ENCODE measurements around the gene ZNF554.
"Not testable (repeated sequence)": the region's sequence is repeated elsewhere in the genome, so short reads cannot be mapped to it uniquely, and the experiment has no call there.

ZNF554 gene

GRCh38 chr19:2808129-2808941 is 11.3 kb upstream of the ZNF554 start:
- FAIRE-seq = no peak

GRCh38 chr19:2809387-2810140 is 10.1 kb upstream of the ZNF554 start:
- FAIRE-seq = no peak

- FAIRE-seq = no peak
Observed at GRCh38 chr19:2810141-2811091, 9.3 kb upstream of the ZNF554 start.

DNA sequence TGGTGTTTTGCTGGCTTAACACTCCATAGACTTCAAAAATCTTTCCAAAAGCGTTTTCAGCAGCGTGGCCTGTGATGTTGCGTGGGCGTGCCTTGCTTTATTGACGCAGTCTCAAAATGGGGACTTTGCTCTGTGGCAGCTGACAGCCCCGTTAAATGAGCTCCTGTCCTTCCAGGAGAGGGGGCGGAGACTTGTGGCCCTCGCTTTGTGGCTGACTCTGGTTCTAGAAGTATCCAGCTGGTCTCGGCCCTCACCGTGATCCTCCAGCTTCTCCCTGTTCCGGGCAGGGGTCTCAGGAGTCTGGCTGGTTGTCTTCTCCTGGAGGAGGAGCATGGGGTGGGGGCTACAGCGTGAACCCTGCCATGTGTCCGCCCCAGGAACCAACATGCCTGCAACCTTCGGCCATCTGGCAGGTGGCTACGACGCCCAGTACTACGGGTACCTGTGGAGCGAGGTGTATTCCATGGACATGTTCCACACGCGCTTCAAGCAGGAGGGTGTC is 8.4 kb upstream of the ZNF554 start:
- no peak for FAIRE-seq

DNA sequence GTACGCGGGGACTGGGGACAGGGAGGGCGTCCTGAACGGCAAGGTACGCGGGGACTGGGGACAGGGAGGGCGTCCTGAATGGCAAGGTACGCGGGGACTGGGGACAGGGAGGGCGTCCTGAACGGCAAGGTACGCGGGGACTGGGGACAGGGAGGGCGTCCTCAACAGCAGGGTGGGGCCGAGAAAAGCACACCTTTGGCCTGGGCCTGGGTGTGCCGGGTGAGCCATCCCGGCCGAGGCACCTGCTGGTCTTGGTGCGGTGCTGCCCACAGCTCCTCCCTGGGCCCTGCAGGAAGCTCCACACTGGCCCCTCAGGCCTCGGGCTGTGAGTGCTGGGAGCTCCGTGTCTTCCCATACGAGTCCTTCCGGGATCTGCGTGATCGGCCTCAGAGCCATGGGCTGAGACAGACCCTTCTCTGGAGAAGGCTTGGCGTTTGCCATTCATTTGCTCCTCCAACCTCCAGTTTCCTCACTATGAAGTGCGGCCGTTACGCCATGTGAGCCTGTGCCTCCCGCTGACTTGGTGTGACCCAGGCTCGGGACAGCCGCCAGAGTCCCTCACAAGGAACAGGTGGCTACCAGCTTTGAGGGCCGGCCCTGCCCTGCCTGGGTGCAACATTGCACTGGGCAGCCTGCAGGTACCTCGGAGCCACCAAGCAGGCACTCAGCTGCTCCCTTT is 7.8 kb upstream of the ZNF554 start:
- no peak for FAIRE-seq

DNA sequence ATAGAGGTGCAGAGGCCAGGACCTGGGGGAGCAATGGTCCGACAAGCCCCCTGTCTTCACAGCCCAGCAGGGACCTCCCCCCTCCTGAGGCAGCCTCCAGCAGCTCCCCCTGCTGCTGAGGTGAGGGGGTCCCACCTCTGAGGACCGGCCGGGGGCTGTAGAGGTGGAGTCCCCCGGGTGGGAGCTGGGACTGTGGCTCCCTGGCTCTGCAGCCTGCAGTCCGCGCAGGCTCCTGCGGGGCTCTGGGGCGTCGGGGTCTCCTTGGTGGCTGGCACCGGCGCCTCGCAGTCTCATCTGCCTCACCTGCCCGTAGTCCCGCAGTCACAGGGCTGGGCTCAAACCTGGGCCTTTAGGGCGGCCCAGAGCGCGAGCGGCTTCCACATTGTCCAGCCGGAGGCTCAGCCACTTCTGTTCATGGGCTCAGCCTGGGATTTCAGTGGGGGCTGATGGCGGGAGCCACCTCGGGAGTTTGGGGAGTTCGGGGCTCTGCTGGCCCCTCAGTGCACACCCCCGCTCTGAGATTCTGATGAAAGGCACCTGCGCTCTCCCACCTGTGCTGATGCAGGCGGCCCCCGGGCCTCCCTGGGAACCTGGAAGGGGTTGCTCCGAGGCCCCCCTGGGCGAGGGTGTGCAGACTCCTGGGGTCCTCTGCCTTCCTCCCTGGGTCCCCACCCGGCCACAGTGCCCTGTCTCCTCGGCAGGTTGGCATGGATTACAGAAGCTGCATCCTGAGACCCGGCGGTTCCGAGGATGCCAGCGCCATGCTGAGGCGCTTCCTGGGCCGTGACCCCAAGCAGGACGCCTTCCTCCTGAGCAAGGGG is 7.0 kb upstream of the ZNF554 start:
- no peak for FAIRE-seq

DNA sequence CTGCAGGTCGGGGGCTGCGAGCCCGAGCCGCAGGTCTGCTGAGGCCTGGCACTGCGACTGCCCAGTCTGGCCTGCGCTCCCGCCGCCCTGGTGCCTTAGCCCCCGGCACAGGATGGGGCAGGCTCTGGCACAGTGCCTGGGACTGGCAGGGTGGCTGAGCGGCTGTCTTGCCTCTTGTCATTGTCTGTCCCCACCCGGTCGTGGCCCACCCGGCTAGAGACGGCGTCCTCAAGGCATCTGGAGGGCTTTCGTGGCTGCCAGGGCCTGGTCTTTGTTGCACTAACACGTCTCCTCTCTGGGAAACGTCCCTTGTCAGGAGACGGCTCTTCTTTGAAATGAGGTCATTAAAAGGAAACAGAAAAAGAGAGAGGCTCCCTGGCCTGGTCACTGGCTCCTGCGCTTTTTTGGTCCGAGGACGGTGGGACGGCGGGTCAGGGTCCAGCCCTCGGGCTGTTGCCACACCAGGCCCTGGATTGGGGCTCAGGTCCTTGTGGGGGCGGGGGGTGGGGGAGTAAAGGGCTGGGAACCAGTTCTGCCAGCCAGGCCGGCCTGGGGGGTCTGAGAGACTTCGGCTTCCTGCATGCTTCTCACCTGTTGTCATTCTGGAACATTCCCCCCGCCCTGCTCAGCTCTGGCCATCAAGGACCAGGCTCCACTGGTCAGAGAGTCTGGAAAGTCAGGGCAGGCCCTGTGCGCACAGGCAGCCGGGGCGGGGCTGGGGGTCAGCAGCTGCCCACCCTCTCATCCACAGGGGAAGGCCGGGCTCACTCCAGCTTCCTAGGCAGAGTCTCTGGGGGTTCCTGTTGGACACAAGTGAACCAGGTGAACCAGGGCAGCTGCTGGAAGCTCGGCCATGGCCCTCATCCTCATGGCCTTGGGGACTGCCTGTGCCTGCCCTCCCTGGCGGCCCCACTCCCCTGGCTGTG is 6.2 kb upstream of the ZNF554 start:
- no peak for FAIRE-seq

- no peak for FAIRE-seq
Observed at GRCh38 chr19:2814426-2814825, 5.2 kb upstream of the ZNF554 start.

- FAIRE-seq = no peak
Observed at GRCh38 chr19:2815191-2815614, 4.5 kb upstream of the ZNF554 start.

DNA sequence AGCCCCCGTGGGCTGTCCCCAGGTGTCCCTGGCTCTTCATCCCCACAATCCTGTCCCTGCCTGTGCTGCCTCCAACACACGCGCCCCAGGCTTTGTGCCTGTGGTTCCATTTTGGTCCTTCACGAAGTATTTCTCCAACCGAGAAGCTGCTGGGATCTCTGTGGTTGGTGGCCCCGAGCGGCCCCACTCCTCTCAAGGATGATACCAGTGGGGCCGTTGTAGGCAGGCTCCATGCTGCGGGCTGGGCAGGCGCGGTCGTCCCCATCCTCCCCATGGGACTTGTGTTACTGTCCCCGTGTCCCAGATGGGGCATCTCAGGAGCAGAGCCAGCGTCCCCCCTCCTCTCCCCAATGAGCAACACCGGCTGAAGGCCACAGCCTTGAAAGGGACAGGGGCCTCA is 3.7 kb upstream of the ZNF554 start:
- no peak for FAIRE-seq

DNA sequence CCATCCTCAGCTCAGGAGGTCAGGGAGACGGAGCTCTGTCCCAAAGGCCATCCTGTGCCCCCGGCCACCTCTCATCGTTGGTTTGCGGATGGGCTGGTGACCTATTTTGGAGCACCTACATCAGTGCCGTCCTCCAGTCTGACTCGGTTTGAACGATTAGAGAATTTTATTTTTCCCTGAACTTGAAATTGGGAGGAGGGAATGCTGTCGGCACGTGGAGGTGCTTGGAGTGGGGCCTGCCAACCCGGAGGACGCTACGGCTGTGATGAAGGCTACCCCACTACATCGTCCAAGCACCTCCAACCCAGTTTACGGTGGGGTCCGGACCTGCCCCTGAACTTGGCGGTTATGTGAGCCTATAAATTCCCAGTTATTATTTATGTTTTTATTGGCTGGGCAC is 3.0 kb upstream of the ZNF554 start:
- no peak for FAIRE-seq

- FAIRE-seq = not testable (repeated sequence)
Observed at GRCh38 chr19:2817237-2817829, 2.3 kb upstream of the ZNF554 start.

GRCh38 chr19:2820112-2820702 is 539 bp downstream of the ZNF554 start:
- no peak for FAIRE-seq

GRCh38 chr19:2822846-2823245 is 3.2 kb downstream of the ZNF554 start:
- FAIRE-seq = no peak

- FAIRE-seq = no peak
Observed at GRCh38 chr19:2823646-2824045, 4.0 kb downstream of the ZNF554 start.

GRCh38 chr19:2824129-2824528 is 4.5 kb downstream of the ZNF554 start:
- no peak for FAIRE-seq

GRCh38 chr19:2827022-2827421 is 7.4 kb downstream of the ZNF554 start:
- no peak for FAIRE-seq

- no peak for FAIRE-seq
Observed at GRCh38 chr19:2827840-2828489, 8.3 kb downstream of the ZNF554 start.
